Astrocyte (in vitro differentiated cells and primary cell): ENCODE measurements around the gene ZNF513.

Experiments
- CTCF ChIP-seq: IDR thresholded peaks from 2 replicates; pipeline ENCODE4 v1.5.1; 2011; ENCODE audit warnings: low read depth, mild to moderate bottlenecking, inconsistent platforms, low read length, moderate library complexity; ENCODE audit not compliant: insufficient read depth
- EZH2 ChIP-seq: IDR thresholded peaks from 2 replicates; pipeline ENCODE4 v1.6.1; 2012; ENCODE audit warnings: mild to moderate bottlenecking, low read length, inconsistent platforms; ENCODE audit not compliant: insufficient read depth

DNA sequence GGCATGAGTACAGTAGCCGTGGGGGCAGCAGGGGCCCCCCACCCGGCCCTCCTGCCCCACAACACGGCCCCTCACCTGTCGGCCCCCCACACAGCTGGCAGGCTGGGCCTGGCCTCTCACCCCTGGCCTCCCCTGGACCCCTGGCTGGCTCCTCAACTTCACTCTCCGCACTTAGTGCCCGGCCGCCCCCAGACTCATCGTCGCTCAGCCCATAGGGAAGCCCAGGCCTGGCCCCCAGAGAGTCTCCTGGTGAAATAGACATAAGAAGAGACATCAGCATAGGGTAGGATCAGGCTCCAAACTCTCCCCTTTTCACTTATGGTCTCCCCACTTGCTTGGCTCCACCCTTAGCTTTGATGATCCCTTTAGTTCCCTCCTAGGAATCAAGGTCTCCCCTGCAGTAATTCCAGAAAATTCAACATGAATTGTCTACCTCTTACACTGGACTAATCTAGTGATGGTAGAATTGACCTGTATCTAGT lies 1.7 kb downstream of the ZNF513 start:
- TF ChIP-seq CTCF (no peak), EZH2 (no peak)
